Astrocyte of the cerebellum (primary cell): ENCODE measurements around the gene KLK2.
"Not testable (repeated sequence)": the region's sequence is repeated elsewhere in the genome, so short reads cannot be mapped to it uniquely, and the experiment has no call there.

ENCODE experiments used
- DNase-seq: peaks from one replicate; pipeline ENCODE4 v3.0.0-alpha.2; 2011; ENCODE audit warnings: low read depth
- H3K4me3 ChIP-seq: 2 replicates; pipeline ENCODE4 v1.5.1; 2011; ENCODE audit warnings: mild to moderate bottlenecking, low read depth, low read length, moderate library complexity
- in situ Hi-C: cut with HindIII; loops from 2 replicates; pipeline ENCODE4 v1.10.0; 2017; ENCODE audit warnings: low sequenced_read_pairs
- TF ChIP-seq, protein P1 (sequence below): IDR thresholded peaks from 2 replicates; pipeline ENCODE4 v1.5.1; 2012; ENCODE audit warnings: low read length, low read depth, moderate library complexity, mild to moderate bottlenecking; ENCODE audit errors: missing control alignments

The KLK2 gene

DNA sequence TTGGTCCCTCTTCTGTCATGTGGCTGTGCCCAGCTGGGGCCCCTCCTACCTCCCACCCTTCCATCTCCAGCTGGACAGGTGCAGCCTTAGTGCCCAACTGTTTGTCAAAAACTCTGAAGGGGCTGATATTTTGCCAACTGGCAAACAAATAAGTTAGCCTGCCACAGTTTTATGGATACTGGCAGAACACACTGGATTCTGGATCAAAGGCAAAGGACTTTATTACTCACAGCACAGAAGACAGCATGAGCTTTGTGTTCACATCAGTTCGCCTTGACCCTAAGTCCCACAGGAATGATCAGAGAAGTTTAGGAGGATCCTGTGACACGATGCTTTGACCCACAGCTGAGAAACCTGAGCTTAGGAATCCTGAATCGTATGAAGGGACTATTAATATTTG, 16.4 kb downstream of the KLK2 start:
- in situ Hi-C loops = no loop called here
- no peak for DNase-seq
- TF ChIP-seq, protein P1, sequence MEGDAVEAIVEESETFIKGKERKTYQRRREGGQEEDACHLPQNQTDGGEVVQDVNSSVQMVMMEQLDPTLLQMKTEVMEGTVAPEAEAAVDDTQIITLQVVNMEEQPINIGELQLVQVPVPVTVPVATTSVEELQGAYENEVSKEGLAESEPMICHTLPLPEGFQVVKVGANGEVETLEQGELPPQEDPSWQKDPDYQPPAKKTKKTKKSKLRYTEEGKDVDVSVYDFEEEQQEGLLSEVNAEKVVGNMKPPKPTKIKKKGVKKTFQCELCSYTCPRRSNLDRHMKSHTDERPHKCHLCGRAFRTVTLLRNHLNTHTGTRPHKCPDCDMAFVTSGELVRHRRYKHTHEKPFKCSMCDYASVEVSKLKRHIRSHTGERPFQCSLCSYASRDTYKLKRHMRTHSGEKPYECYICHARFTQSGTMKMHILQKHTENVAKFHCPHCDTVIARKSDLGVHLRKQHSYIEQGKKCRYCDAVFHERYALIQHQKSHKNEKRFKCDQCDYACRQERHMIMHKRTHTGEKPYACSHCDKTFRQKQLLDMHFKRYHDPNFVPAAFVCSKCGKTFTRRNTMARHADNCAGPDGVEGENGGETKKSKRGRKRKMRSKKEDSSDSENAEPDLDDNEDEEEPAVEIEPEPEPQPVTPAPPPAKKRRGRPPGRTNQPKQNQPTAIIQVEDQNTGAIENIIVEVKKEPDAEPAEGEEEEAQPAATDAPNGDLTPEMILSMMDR = no peak
- H3K4me3 ChIP-seq = no peak overlapping the region

DNA sequence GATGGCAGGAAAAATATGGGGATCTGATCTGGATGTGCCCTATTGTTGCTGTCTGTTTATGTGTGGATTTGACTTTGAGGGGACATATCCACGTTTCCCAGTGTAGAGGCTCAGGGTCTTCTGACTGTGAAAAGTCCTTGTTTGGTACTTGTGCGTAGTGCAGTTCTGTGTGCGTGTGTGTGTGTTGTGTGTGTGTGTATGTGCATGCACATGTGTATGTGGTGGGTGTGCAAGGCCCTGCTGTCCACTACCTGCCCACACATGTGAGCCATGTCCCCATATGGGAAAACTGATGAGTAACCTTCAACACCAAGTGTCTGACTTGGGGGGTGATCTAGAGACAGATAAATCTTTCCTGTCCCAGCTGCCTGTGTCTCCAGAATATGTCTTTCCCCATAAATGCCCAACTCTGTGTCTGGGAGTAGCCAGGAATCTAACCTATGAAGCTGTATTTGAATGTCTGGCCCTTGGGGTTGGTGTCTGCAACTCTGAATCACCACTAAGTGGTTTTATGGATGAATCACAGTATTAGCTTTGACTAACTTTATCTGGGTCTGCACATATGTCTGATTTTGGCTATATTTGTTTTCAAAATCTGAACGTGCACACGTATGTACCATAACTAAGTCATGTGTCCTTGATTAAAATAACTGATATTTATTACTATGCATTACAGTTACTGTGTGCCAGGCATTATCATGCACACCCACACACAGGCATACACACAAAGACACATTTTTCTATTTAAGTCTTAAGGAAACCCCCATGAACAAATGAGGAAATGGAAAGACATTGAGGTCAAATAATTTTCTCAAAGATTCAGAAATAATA, 17.4 kb downstream of the KLK2 start:
- H3K4me3 ChIP-seq = no peak overlapping the region

DNA sequence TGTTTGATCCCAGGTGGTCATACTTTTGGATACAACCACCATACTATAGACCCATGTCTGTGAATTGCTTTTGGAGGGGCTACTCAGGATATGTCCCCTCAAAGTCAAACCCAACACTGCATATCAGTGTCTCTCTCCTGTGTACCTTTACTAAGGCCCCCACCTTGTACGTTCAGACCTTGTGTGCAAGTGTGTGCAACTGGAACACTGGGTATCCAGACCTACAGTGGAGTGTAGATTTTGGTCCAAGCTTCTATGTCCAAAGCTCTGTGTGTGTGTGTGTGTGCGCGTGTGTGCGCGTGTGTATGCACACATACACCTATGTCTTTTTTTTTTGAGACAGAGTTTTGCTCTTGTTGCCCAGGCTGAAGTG, 18.0 kb downstream of the KLK2 start:
- no peak overlapping the region for H3K4me3 ChIP-seq
- TF ChIP-seq, protein P1 = no peak
- in situ Hi-C loops = no loop called here
- no peak for DNase-seq

More for the DNA sequence above, 17.4 kb downstream of the KLK2 start:
- in situ Hi-C loops = no loop called here
- no peak for DNase-seq
- TF ChIP-seq, protein P1 = no peak

DNA sequence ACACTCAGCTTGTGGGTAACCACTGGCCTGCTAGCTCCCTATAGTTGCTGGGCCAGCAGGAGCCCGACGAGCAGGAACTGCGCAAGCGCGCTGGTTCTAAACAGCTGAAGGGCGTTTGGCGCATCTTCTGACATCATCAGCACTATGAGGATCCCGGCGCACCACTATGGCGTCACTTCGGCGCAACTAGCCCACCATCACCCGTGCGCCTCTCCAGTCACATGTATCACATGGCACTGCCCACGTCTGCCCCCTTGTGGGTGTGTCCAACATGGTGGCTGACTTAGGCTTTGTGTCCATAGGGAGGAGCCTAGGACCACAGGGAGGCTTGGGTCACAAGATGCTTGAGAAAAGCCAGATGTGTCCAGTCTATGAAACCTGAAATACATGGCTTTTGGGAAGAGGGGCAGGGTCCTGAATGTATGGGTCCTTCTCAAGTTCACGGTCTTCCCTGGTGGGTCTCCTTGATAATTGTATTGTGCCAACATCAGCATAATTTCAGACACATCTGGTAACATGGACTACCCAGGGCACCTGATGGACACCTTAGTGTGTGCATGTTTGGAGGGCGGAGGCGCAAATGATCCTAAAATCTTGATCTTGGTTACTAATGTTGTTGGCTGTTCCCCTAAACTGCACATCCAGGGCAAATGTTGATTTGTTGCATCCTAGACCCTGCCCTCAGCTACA, 20.0 kb downstream of the KLK2 start:
- in situ Hi-C loops = no loop called here
- TF ChIP-seq, protein P1 = no peak
- no peak overlapping the region for H3K4me3 ChIP-seq

DNA sequence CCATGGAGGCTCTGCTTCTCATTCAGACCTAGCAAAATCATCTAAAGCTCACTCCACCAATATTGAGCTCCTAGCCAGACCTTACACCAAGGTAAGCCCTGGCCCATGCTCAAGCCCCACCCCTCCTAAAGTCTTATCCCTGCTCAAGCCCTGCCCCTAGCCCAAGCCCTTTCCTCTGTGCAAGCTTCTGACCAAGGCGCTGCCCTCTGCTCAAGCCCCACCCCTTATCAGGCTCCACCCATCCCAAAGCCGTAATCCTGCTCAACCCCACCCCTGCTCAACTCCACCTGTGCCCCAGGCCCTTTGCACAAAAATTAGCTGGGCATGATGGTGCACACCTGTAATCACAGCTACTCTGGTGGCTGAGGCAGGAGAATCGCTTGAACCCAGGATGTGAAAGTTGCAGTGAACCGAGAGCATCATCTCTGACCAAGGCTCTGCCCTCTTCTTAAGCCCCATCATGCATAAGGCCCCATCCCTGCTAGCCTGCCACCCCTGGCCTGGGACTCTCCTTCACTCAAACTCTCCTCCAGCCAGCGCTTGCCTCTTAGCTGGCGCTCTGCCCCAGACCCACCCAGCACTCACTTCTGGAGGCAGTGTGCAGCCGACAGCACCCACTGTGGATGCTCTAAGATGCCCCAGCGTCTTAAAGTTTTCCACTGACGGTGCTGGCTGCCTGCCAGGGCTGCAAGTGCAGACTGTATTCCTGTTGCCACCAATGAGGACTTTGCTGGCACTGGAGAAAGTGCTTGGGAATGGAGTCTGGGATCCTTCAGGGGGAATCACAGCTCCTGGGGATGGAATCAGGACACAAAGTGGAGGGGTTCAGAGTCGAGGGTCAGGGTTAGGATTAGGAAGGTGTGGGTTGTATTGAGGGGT, 21.5 kb downstream of the KLK2 start:
- in situ Hi-C loops = no loop called here
- no peak overlapping the region for H3K4me3 ChIP-seq
- TF ChIP-seq, protein P1 = no peak
- DNase-seq = no peak

More for the DNA sequence above, 20.0 kb downstream of the KLK2 start:
- DNase-seq = no peak

DNA sequence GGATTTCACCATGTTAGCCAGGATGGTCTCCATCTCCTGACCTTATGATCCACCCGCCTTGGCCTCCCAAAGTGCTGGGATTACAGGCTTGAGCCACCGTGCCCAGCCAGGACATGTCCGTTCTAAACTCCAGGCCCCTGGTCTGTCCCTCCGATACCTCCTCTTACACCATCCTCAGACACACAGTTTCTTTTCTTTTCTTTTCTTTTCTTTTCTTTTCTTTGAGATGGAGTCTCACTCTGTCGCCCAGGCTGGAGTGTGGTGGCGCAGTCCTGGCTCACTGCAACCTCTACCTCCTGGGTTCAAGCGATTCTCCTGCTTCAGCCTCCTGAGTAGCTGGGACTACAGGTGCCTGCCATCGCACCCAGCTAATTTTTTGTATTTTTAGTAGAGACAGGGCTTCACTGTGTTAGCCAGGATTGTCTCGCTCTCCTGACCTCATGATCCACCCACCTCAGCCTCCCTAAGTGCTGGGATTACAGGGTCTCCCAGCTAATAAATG, 22.9 kb downstream of the KLK2 start:
- DNase-seq, H3K4me3 ChIP-seq, in situ Hi-C loops: not testable (repeated sequence)
